Measurements from ENCODE around the gene PTPN2.
A peak's percentile ranks its signal among the peaks of the same experiment; 100 is the strongest.
"Not testable (repeated sequence)": the region's sequence is repeated elsewhere in the genome, so short reads cannot be mapped to it uniquely, and the experiment has no call there.

Gene PTPN2

GRCh38 chr18:12891561-12891960, 7.5 kb upstream of the PTPN2 start:
- DNase-seq (no peak), ATAC-seq (no peak)

- DNase-seq (no peak), ATAC-seq (no peak)
These were observed 6.9 kb upstream of the PTPN2 start for GRCh38 chr18:12890964-12891363.

GRCh38 chr18:12886498-12887126, 2.6 kb upstream of the PTPN2 start:
- no peak for DNase-seq
- no peak for ATAC-seq

DNA sequence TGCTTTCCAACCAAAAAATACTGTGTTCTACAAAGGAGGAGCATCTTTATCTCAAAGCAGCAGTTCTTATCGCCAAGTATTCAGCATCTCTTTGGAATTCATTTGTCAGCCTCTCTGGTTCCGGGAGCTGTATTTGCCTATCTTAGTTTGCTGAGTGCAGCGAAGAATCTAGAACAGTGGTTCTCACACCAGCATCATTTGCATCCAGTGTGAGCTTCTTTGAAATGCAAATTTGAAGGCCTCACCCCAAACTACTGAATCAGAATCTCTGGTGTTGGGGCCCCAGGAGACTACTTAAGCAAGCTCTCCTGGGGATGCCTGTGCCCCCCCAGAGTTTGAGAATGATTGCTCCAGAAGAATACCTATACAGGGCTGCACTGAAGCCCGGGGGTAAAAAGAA, 1.5 kb upstream of the PTPN2 start:
- DNase-seq = no peak
- ATAC-seq = no peak

- ATAC-seq = no peak
- no peak for DNase-seq
These were observed 628 bp upstream of the PTPN2 start for GRCh38 chr18:12884406-12885323.

DNA sequence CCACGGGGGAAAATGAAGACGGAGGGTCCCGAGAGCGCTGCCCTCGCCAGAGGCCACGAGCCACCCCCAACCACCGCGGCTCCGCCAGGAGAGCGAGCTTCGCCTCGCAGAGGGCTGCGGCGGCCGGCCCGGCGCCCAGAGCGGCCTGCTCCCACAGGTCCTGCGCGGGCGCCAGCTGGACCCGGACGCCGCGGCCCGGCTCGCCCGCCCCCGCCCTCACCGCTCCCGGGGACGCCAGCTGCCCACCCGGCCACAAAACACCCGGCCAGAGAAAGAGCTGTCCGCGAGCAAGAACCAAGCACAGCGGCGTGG, 709 bp downstream of the PTPN2 start:
- DNase-seq = no peak

GRCh38 chr18:12882453-12883371, 1.3 kb downstream of the PTPN2 start:
- no peak for DNase-seq
- ATAC-seq = no peak

More for the DNA sequence above, 709 bp downstream of the PTPN2 start:
- ATAC-seq = peak; percentile 6

GRCh38 chr18:12880541-12880910, 3.5 kb downstream of the PTPN2 start:
- DNase-seq (no peak), ATAC-seq (no peak)

DNA sequence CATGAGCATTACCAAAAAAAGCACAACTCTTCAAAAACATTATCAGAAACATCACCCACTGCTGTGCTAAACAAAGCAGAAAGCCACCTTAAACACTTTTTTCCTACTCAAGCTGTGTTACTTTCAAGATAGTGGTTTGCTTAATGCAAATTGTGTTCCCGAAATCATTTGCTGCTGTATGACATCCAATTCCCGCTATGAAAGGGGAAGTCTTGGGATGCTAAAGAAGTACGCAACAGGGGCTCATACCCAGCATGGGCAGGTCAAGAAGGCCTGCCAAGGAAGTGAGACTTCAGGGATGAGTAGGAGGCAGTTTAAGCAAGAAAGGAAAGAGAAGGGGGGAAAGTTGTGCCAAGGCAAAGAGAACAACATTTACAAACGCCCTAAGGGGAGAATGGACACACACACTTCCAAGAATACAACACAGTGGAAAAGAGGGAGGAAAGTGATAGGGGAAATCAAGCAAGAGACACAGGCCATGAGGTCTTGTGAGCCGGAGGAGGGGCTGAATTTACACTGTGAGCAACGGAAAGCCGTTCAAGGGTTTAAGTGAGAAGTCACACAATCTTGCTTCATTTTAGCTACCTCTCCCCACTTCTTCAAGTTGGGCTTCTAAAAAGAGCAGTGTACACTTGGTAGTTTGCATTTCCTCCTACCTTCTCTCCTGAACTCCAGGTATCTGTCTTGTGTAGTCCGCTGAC, 4.0 kb downstream of the PTPN2 start:
- DNase-seq = no peak
- ATAC-seq = no peak

GRCh38 chr18:12874992-12875391, 9.0 kb downstream of the PTPN2 start:
- not testable (repeated sequence) for ATAC-seq, DNase-seq

DNA sequence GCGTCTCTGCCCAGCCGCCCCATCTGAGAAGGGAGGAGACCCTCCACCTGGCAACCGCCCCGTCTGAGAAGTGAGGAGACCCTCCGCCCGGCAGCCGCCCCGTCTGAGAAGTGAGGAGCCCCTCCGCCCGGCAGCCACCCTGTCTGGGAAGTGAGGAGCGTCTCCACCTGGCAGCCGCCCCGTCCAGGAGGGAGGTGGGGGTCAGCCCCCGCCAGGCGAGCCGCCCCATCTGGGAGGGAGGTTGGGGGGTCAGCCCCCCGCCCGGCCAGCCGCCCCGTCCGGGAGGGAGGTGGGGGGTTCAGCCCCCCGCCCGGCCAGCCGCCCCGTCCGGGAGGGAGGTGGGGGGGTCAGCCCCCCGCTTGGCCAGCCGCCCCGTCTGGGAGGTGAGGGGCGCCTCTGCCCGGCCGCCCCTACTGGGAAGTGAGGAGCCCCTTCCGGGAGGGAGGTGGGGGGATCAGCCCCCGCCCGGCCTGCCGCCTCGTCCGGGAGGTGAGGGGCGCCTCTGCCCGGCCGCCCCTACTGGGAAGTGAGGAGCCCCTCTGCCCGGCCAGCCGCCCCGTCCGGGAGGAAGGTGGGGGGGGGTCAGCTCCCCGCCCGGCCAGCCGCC, 10.0 kb downstream of the PTPN2 start:
- DNase-seq, ATAC-seq: not testable (repeated sequence)

- no peak for DNase-seq
- no peak for ATAC-seq
These were observed 11.6 kb downstream of the PTPN2 start for GRCh38 chr18:12872408-12872807.

DNA sequence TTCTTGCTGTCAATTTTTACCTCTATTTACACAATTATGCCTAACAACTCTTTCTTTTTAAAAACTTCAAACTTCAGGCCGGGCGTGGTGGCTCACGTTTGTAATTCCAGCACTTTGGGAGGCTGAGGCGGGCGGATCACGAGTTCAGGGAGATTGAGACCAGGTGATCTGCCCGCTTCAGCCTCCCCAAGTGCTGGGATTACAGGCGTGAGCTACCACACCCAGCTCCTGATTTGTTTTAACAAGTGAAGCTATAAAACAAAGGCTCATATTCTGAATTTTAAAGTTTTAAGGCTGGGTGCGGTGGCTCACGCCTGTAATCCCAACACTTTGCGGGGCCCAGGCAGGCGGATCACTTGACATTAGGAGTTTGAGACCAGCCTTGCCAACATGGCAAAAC, 15.5 kb downstream of the PTPN2 start:
- ATAC-seq (no peak), DNase-seq (no peak)

- ATAC-seq (no peak), DNase-seq (no peak)
These were observed 16.5 kb downstream of the PTPN2 start for GRCh38 chr18:12867441-12868123.

GRCh38 chr18:12863687-12864216, 20.3 kb downstream of the PTPN2 start:
- no peak for DNase-seq
- no peak for ATAC-seq

DNA sequence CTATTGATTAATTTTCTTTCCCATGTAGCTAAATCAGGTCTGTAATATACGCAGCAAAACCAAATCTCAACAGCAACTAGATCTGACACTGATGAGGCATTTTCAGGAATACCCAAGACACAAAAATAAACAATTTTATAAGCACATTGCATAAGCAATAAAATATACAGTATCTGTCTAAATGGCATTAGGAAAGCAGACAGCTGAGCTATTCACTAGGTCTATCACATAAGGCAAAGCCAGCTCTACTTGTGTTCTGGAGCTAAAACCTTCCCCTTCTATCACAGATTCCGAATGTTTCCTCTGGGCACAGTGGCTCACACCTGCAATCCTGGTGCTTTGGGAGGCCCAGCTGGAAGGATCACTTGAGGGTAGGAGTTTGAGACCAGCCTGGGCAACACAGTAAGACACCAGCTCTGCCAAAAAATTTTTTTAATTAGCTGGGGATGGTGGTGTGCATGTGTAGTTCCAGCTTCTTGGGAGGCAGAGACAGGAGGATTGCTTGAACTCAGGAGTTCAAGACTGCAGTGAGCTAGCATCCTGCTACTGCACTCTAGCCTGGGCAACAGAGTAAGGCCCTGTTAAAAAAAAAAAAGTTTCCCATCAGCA, 21.1 kb downstream of the PTPN2 start:
- no peak for DNase-seq
- ATAC-seq = no peak

- no peak for ATAC-seq
- DNase-seq = no peak
These were observed 21.6 kb downstream of the PTPN2 start for GRCh38 chr18:12862467-12862866.

DNA sequence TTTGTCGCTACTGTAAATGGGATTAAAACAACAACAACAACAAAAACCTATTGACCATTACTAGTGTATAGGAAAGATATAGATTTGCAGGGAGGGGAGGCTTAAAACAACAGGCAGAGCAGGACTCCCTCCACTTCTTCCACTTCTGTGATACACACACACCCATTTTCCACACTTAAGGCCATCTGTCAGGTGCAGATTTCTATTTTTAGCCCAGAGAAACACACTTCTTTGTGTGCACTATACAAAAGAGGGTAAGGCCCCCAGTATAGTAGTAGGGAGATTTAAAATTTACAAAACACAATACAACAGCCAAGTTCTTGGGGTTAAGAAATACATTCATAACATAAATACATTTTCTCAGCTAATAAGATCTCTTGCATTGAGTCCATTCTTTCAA, 22.4 kb downstream of the PTPN2 start:
- no peak for ATAC-seq
- DNase-seq = no peak

- DNase-seq = no peak
- no peak for ATAC-seq
These were observed 23.5 kb downstream of the PTPN2 start for GRCh38 chr18:12860530-12860929.

- ATAC-seq = no peak
- no peak for DNase-seq
These were observed 25.0 kb downstream of the PTPN2 start for GRCh38 chr18:12858991-12859390.

Data from stimulated activated naive CD8-positive, alpha-beta T cell treated with anti-CD3 and anti-CD28 coated beads, Interleukin-15, Interleukin-2, amounts not matched to agents 100 U/mL and 50 U/mL, for 24 hours (primary cell).